Astrocyte of the cerebellum (primary cell): ENCODE measurements around the gene MAGEA9B.
"Not testable (repeated sequence)": the region's sequence is repeated elsewhere in the genome, so short reads cannot be mapped to it uniquely, and the experiment has no call there.

Experiments
- DNase-seq: peaks from one replicate; pipeline ENCODE4 v3.0.0-alpha.2; 2011; ENCODE audit warnings: low read depth
- H3K4me3 ChIP-seq: 2 replicates; pipeline ENCODE4 v1.5.1; 2011; ENCODE audit warnings: mild to moderate bottlenecking, low read depth, low read length, moderate library complexity
- CTCF ChIP-seq: IDR thresholded peaks from 2 replicates; pipeline ENCODE4 v1.5.1; 2012; ENCODE audit warnings: low read length, low read depth, moderate library complexity, mild to moderate bottlenecking; ENCODE audit errors: missing control alignments
- in situ Hi-C: cut with HindIII; loops from 2 replicates; pipeline ENCODE4 v1.10.0; 2017; ENCODE audit warnings: low sequenced_read_pairs

MAGEA9B gene

GRCh38 chrX:149587359-149587758 is at the start of gene MAGEA9B:
MAGEA9B (minus strand) TSS chrX:149587459; CDS start chrX:149583179, 4,280 bp downstream.
- in situ Hi-C loops, H3K4me3 ChIP-seq, DNase-seq: not testable (repeated sequence)

DNA sequence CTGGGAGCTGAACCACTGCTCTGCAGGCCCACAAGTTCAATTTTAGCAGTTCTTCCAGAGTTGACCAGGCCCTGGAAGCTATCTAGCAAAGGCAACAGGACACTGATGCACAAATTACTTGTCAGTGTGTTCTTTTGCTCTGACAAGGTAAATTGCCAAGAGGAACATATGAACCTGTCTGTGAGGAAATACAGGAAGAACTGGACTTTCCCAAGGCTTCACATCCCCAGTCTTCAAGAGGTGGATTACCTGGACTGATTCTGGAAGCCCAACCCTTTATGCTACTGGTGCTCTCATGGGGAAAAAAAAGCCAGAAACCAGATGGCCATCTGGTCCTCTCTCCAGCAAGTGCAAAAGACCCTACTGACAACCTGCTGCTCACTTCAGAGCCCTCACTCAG is 46.3 kb upstream of the MAGEA9B start:
- TF ChIP-seq CTCF: no peak
- no peak overlapping the region for H3K4me3 ChIP-seq
- in situ Hi-C loops: no loop called here
- DNase-seq: no peak

DNA sequence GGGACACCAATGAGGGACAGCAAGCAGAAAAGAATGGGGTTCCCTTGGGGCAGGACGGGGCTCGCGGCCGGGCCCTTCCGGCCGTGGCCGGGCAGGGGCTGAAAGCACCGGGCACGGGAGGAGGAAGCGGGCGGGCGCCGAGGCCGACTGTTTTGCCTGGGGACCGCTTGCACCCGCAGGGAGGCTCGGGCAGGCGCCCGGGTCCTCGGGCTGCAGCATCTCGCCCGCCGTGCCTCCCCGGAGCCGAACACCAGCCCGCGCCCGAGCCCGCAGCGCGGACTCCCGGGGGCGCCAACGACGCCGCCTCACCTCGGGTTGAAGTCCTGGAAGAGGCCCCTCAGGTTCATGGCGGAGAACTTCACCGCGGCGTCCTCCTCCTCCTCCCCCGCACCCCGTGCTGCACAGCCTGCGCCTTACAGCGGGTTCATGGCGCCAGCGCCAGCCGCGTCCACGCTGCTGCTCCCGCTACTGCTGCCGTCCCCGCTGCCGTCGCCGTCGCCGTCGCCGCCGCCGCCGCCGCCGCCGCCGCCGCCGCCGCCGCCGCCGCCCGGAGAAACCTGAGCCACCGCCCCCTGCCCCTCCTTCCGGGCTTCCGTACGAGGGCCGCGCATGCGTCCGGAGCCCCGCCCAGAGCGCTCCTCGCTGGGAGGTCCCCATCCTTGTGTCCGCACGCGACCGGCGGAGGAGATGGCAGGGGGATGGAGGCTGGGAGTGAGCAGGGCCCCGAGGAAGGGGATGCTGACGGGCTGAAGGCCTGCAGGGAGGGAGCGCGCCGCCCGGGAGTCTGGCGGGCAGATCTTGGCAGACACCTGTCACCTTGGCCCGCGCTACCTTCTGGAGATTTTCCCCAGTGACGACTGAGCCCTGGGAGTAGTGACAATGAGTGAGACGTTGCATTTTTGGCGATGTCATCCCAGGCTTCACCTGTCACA is 44.2 kb upstream of the MAGEA9B start, which contains the start of gene TMEM185A:
TMEM185A (minus strand) TSS at position 559 of the 932 bp plus-strand sequence; CDS start at position 347, 212 bp downstream.
- no peak for TF ChIP-seq CTCF
- peak; percentile 9 for DNase-seq
- H3K4me3 ChIP-seq: peak within 1 kb of the TSS; percentile 56
- in situ Hi-C loops: no loop called here

DNA sequence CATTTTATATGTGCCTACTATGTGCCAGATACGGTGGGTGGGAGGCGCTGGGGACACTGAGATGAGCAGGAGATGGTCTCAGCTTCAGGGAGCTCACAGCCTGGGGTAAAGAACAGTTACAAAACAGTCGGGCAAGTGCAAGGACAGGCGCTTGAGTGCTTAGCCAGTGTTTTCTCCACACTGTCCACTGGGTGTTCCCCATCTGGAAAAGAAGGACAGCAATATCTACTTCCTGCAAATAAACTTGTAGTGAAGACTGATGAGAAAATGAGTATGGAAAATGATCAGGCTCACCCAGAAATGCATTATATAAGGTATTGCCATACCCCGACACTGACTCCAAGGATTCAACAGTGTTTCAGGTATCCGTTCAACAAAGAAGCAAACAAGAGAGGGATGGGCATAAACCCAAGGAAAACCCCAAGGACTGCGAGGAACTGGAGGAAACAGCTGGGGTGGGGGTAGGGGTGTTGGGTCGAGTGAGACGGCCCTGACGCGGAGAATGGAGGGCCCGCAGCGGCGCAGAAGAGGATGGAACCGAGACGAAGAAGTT is 43.5 kb upstream of the MAGEA9B start:
- in situ Hi-C loops: no loop called here
- peak overlapping the region; percentile 56 for H3K4me3 ChIP-seq
- TF ChIP-seq CTCF: peak; percentile 27
- DNase-seq: peak; percentile 12

GRCh38 chrX:149629730-149630387 is 42.6 kb upstream of the MAGEA9B start:
- no peak overlapping the region for H3K4me3 ChIP-seq
- DNase-seq: no peak
- in situ Hi-C loops: no loop called here
- TF ChIP-seq CTCF: no peak

- in situ Hi-C loops: no loop called here
- H3K4me3 ChIP-seq: no peak overlapping the region
- DNase-seq: no peak
- no peak for TF ChIP-seq CTCF
These were observed 41.5 kb upstream of the MAGEA9B start for GRCh38 chrX:149628768-149629167.
